Astrocyte (in vitro differentiated cells and primary cell): ENCODE measurements around the gene ACSBG1. TPM values are rescaled to one million over a fixed set of nuclear protein-coding genes. Genes with fewer than 3 reads are reported as not detected.

Experiments
- DNase-seq: peaks from one replicate; pipeline ENCODE4 v3.0.0-alpha.2; 2010; ENCODE audit warnings: low read depth
- FAIRE-seq: peaks from 2 replicates; lab custom pipeline; 2011; peaks lifted over from hg19 to GRCh38; lab: Jason Lieb, UNC
- H2AFZ ChIP-seq: 2 replicates; pipeline ENCODE4 v1.6.0; 2012; ENCODE audit warnings: low read depth, low read length, inconsistent platforms
- H3K27ac ChIP-seq: 2 replicates; pipeline ENCODE4 v1.5.1; 2011; ENCODE audit warnings: low read depth, low read length, inconsistent platforms
- H3K27me3 ChIP-seq: 2 replicates; pipeline ENCODE4 v1.6.0; 2011; ENCODE audit warnings: low read length, inconsistent platforms; ENCODE audit not compliant: insufficient read depth
- H3K36me3 ChIP-seq: 2 replicates; pipeline ENCODE4 v1.5.1; 2011; ENCODE audit warnings: low read length, inconsistent platforms; ENCODE audit not compliant: insufficient read depth
- H3K4me1 ChIP-seq: 2 replicates; pipeline ENCODE4 v1.5.1; 2011; ENCODE audit warnings: low read length, inconsistent platforms; ENCODE audit not compliant: insufficient read depth
- H3K4me2 ChIP-seq: 2 replicates; pipeline ENCODE4 v1.6.0; 2012; ENCODE audit warnings: low read length, inconsistent platforms
- H3K4me3 ChIP-seq: 2 replicates; pipeline ENCODE4 v1.5.1; 2011; ENCODE audit warnings: low read depth, mild to moderate bottlenecking, low read length, inconsistent platforms; ENCODE audit not compliant: insufficient read depth
- H3K79me2 ChIP-seq: 2 replicates; pipeline ENCODE4 v1.6.0; 2012; ENCODE audit warnings: mild to moderate bottlenecking, low read length, inconsistent platforms; ENCODE audit not compliant: insufficient read depth
- H3K9ac ChIP-seq: 2 replicates; pipeline ENCODE4 v1.6.0; 2012; ENCODE audit warnings: mild to moderate bottlenecking, low read length, inconsistent platforms
- H3K9me3 ChIP-seq: 2 replicates; pipeline ENCODE4 v1.5.1; 2012; ENCODE audit warnings: low read depth, mild to moderate bottlenecking, low read length, inconsistent platforms; ENCODE audit not compliant: insufficient read depth
- H4K20me1 ChIP-seq: 2 replicates; pipeline ENCODE4 v1.6.0; 2012; ENCODE audit warnings: low read length, inconsistent platforms; ENCODE audit not compliant: insufficient read depth
- H3K27ac Mint-ChIP-seq: one replicate; pipeline ENCODE4 v1.8.0; 2021; ENCODE audit warnings: mild to moderate bottlenecking, mixed read lengths; ENCODE audit not compliant: unreplicated experiment
- H3K27me3 Mint-ChIP-seq: one replicate; pipeline ENCODE4 v1.8.0; 2021; ENCODE audit warnings: low read depth, mixed read lengths; ENCODE audit not compliant: unreplicated experiment
- H3K36me3 Mint-ChIP-seq: one replicate; pipeline ENCODE4 v1.8.0; 2021; ENCODE audit warnings: low read depth, mixed read lengths; ENCODE audit not compliant: unreplicated experiment
- H3K4me1 Mint-ChIP-seq: one replicate; pipeline ENCODE4 v1.8.0; 2021; ENCODE audit warnings: low read depth, mixed read lengths; ENCODE audit not compliant: unreplicated experiment
- H3K4me3 Mint-ChIP-seq: one replicate; pipeline ENCODE4 v1.8.0; 2021; ENCODE audit warnings: mild to moderate bottlenecking, moderate library complexity, mixed read lengths; ENCODE audit not compliant: unreplicated experiment
- H3K9me3 Mint-ChIP-seq: one replicate; pipeline ENCODE4 v1.8.0; 2021; ENCODE audit warnings: mild to moderate bottlenecking, mixed read lengths; ENCODE audit not compliant: unreplicated experiment
- CTCF ChIP-seq: IDR thresholded peaks from 2 replicates; pipeline ENCODE4 v1.5.1; 2011; ENCODE audit warnings: low read depth, mild to moderate bottlenecking, inconsistent platforms, low read length, moderate library complexity; ENCODE audit not compliant: insufficient read depth
- EZH2 ChIP-seq: IDR thresholded peaks from 2 replicates; pipeline ENCODE4 v1.6.1; 2012; ENCODE audit warnings: mild to moderate bottlenecking, low read length, inconsistent platforms; ENCODE audit not compliant: insufficient read depth
- total RNA-seq: library from RNA; stranded (reverse); gene quantifications from 2 replicates; pipeline ENCODE4 v1.2.1, GENCODE V29; 2021

Gene ACSBG1
- total RNA-seq, 1 donor from 2014 or later: not detected

- H3K36me3 Mint-ChIP-seq: peaks cover 3% of the 10 kb centered on the region
- no peak overlapping the region for H3K4me3 ChIP-seq
- FAIRE-seq (no peak), DNase-seq (no peak)
- H3K4me1 ChIP-seq: peaks cover 21% of the 10 kb centered on the region
- H3K27me3 ChIP-seq: no peaks in the 10 kb centered on the region
- H3K4me1 Mint-ChIP-seq: peaks cover 18% of the 10 kb centered on the region
- no peaks in the 10 kb centered on the region for H3K9me3 Mint-ChIP-seq
- H3K27ac Mint-ChIP-seq: no peak overlapping the region
- no peak overlapping the region for H3K4me3 Mint-ChIP-seq
- no peak overlapping the region for H2AFZ ChIP-seq
- no peaks in the 10 kb centered on the region for H3K36me3 ChIP-seq
- no peak overlapping the region for H3K27ac ChIP-seq
- H3K79me2 ChIP-seq: no peaks in the 10 kb centered on the region
- peaks cover 2% of the 10 kb centered on the region for H3K27me3 Mint-ChIP-seq
- H3K4me2 ChIP-seq: no peak overlapping the region
- H4K20me1 ChIP-seq: no peaks in the 10 kb centered on the region
- TF ChIP-seq CTCF (no peak), EZH2 (no peak)
- H3K9me3 ChIP-seq: no peaks in the 10 kb centered on the region
- H3K9ac ChIP-seq: no peak overlapping the region
Measured at GRCh38 chr15:78211189-78211921, 23.0 kb downstream of the ACSBG1 start.

- Mint-ChIP-seq H3K27me3 (peaks cover 3% of the 10 kb centered on the region), H3K36me3 (no peaks in the 10 kb centered on the region), H3K4me1 (peaks cover 19% of the 10 kb centered on the region), H3K9me3 (no peaks in the 10 kb centered on the region), H3K27ac (no peak overlapping the region), H3K4me3 (no peak overlapping the region)
- DNase-seq: no peak
- no peak for TF ChIP-seq EZH2
- TF ChIP-seq CTCF: no peak
- Histone ChIP-seq H3K27me3 (no peaks in the 10 kb centered on the region), H4K20me1 (no peaks in the 10 kb centered on the region), H3K36me3 (no peaks in the 10 kb centered on the region), H3K4me2 (no peak overlapping the region), H3K4me1 (peaks cover 23% of the 10 kb centered on the region), H3K9ac (no peak overlapping the region), H3K9me3 (no peaks in the 10 kb centered on the region), H2AFZ (no peak overlapping the region), H3K4me3 (no peak overlapping the region), H3K27ac (no peak overlapping the region), H3K79me2 (no peaks in the 10 kb centered on the region)
- FAIRE-seq: no peak
Measured at GRCh38 chr15:78210349-78210717, 24.0 kb downstream of the ACSBG1 start.

- no peak overlapping the region for H3K9ac ChIP-seq
- no peak overlapping the region for H3K27ac Mint-ChIP-seq
- DNase-seq: no peak
Measured at GRCh38 chr15:78209646-78210348, 24.6 kb downstream of the ACSBG1 start.

More at GRCh38 chr15:78209646-78210348, 24.6 kb downstream of the ACSBG1 start:
- Mint-ChIP-seq H3K27me3 (peaks cover 3% of the 10 kb centered on the region), H3K4me1 (peaks cover 19% of the 10 kb centered on the region), H3K9me3 (no peaks in the 10 kb centered on the region), H3K36me3 (no peaks in the 10 kb centered on the region), H3K4me3 (no peak overlapping the region)
- no peak for TF ChIP-seq EZH2
- TF ChIP-seq CTCF: no peak
- no peak for FAIRE-seq
- H2AFZ ChIP-seq: no peak overlapping the region
- H4K20me1 ChIP-seq: no peaks in the 10 kb centered on the region
- no peak overlapping the region for H3K27ac ChIP-seq
- H3K79me2 ChIP-seq: no peaks in the 10 kb centered on the region
- no peaks in the 10 kb centered on the region for H3K9me3 ChIP-seq
- peaks cover 23% of the 10 kb centered on the region for H3K4me1 ChIP-seq
- H3K27me3 ChIP-seq: no peaks in the 10 kb centered on the region
- no peak overlapping the region for H3K4me2 ChIP-seq
- no peaks in the 10 kb centered on the region for H3K36me3 ChIP-seq
- H3K4me3 ChIP-seq: no peak overlapping the region
